Right atrium auricular region (tissue), 2 donors: Measurements from ENCODE around the gene C1orf21. TPM values are rescaled to one million over a fixed set of nuclear protein-coding genes. Genes with fewer than 3 reads are reported as not detected.

Source experiments
- DNase-seq: peaks from one replicate; pipeline ENCODE4 v3.0.0-alpha.2; 2019; ENCODE audit warnings: low spot score
- H3K27ac ChIP-seq, 2 donors: fragments of 200-600 bp; sonication (generic); 1 replicate in 1 of 2; 2 replicates in 1 of 2; pipeline ENCODE4 v1.5.1; 2016 to 2019
- H3K27me3 ChIP-seq, 2 donors: fragments of 200-600 bp; sonication (generic); one replicate each; pipeline versions ENCODE4 v1.5.1 to v1.6.0; 2017 to 2019
- H3K36me3 ChIP-seq: fragments of 200-600 bp; sonication (generic); one replicate; pipeline ENCODE4 v1.5.1; 2016
- H3K4me1 ChIP-seq, 2 donors: fragments of 200-600 bp; sonication (generic); one replicate each; pipeline versions ENCODE4 v1.5.1 to v1.6.0; 2017 to 2019
- H3K4me3 ChIP-seq, 2 donors: fragments of 200-600 bp; sonication (generic); 1 replicate in 1 of 2; 2 replicates in 1 of 2; pipeline ENCODE4 v1.5.1; 2017 to 2019; ENCODE audit warnings: mild to moderate bottlenecking in 1 of 2, moderate library complexity in 1 of 2
- H3K9me3 ChIP-seq, 2 donors: fragments of 200-600 bp; sonication (generic); one replicate each; pipeline ENCODE4 v1.5.1; 2019
- CTCF ChIP-seq, 2 donors: fragments of 200-600 bp; sonication (generic); IDR thresholded peaks; one replicate each; pipeline ENCODE4 v1.5.1; 2019; ENCODE audit warnings: antibody characterized with exemption in 2 of 2
- total RNA-seq, 2 donors: library from RNA; depleted of rRNA; stranded (reverse); fragments of >200 nt; gene quantifications; one replicate each; pipeline ENCODE4 v1.1.0, GENCODE V29; 2016

C1orf21 gene
- total RNA-seq, 2 donors from 2014 or later = 49.4 to 78.5 TPM

- no peaks in the 10 kb centered on the region for H3K27me3 ChIP-seq
- H3K36me3 ChIP-seq = no peaks in the 10 kb centered on the region
- no peak for DNase-seq
- H3K27ac ChIP-seq = no peak overlapping the region
- no peak overlapping the region for H3K4me3 ChIP-seq
- no peaks in the 10 kb centered on the region for H3K9me3 ChIP-seq
- TF ChIP-seq CTCF (IDR thresholded peaks at IDR 0.05) = no peak
- peaks cover 0 to 7% of the 10 kb centered on the region in 2 donors for H3K4me1 ChIP-seq
Observed at GRCh38 chr1:184574588-184574987, 187.8 kb downstream of the C1orf21 start.

- Histone ChIP-seq H3K4me3 (no peak overlapping the region), H3K27ac (peak overlapping the region in 1 of 2 donors; percentile 41), H3K36me3 (no peaks in the 10 kb centered on the region), H3K27me3 (no peaks in the 10 kb centered on the region), H3K4me1 (peaks cover 0 to 7% of the 10 kb centered on the region in 2 donors), H3K9me3 (no peaks in the 10 kb centered on the region)
- no peak for DNase-seq
- TF ChIP-seq CTCF (IDR thresholded peaks at IDR 0.05) = no peak
Observed at GRCh38 chr1:184576822-184577221, 190.0 kb downstream of the C1orf21 start.

GRCh38 chr1:184577319-184577718, 190.5 kb downstream of the C1orf21 start:
- TF ChIP-seq CTCF (IDR thresholded peaks at IDR 0.05) = no peak
- no peaks in the 10 kb centered on the region for H3K36me3 ChIP-seq
- no peaks in the 10 kb centered on the region for H3K9me3 ChIP-seq
- H3K4me1 ChIP-seq = peaks cover 0 to 7% of the 10 kb centered on the region in 2 donors
- H3K4me3 ChIP-seq = no peak overlapping the region
- DNase-seq = no peak
- H3K27me3 ChIP-seq = no peaks in the 10 kb centered on the region
- peak overlapping the region in 1 of 2 donors; percentile 41 for H3K27ac ChIP-seq

GRCh38 chr1:184582411-184582810, 195.6 kb downstream of the C1orf21 start:
- no peak for DNase-seq
- Histone ChIP-seq H3K36me3 (no peaks in the 10 kb centered on the region), H3K4me3 (no peak overlapping the region), H3K27ac (no peak overlapping the region), H3K9me3 (no peaks in the 10 kb centered on the region), H3K4me1 (no peaks in the 10 kb centered on the region), H3K27me3 (no peaks in the 10 kb centered on the region)
- TF ChIP-seq CTCF (IDR thresholded peaks at IDR 0.05) = no peak

GRCh38 chr1:184583849-184584248, 197.0 kb downstream of the C1orf21 start:
- Histone ChIP-seq H3K27me3 (no peaks in the 10 kb centered on the region), H3K4me3 (no peak overlapping the region), H3K9me3 (no peaks in the 10 kb centered on the region), H3K36me3 (no peaks in the 10 kb centered on the region), H3K27ac (no peak overlapping the region), H3K4me1 (no peaks in the 10 kb centered on the region)
- DNase-seq = no peak
- TF ChIP-seq CTCF (IDR thresholded peaks at IDR 0.05) = no peak

GRCh38 chr1:184588701-184589100, 201.9 kb downstream of the C1orf21 start:
- H3K36me3 ChIP-seq = peaks cover 7% of the 10 kb centered on the region
- H3K4me3 ChIP-seq = no peak overlapping the region
- H3K9me3 ChIP-seq = no peaks in the 10 kb centered on the region
- no peak overlapping the region for H3K27ac ChIP-seq
- H3K4me1 ChIP-seq = no peaks in the 10 kb centered on the region
- TF ChIP-seq CTCF (IDR thresholded peaks at IDR 0.05) = no peak
- no peak for DNase-seq
- H3K27me3 ChIP-seq = no peaks in the 10 kb centered on the region
